Ovary (tissue), 9 donors: ENCODE measurements around the gene LRRTM4. TPM values are rescaled to one million over a fixed set of nuclear protein-coding genes. Genes with fewer than 3 reads are reported as not detected.

Experiments used
- DNase-seq, 5 donors: peaks; one replicate each; pipeline ENCODE4 v3.0.0-alpha.2; 2019 to 2020
- H3K27ac ChIP-seq, 2 donors: fragments of 200-600 bp; one replicate each; pipeline versions ENCODE4 v1.5.1 to v1.8.0; 2019 to 2022
- H3K27me3 ChIP-seq: fragments of 200-600 bp; one replicate; pipeline ENCODE4 v1.8.0; 2022
- H3K36me3 ChIP-seq: fragments of 200-600 bp; sonication (generic); one replicate; pipeline ENCODE4 v1.5.1; 2019
- H3K4me1 ChIP-seq: one replicate; pipeline ENCODE4 v1.8.1; 2013; ENCODE audit warnings: mild to moderate bottlenecking, moderate library complexity; ENCODE audit not compliant: insufficient read depth
- H3K4me3 ChIP-seq: fragments of 200-600 bp; sonication (generic); one replicate; pipeline ENCODE4 v1.5.1; 2017
- H3K9me3 ChIP-seq, 2 donors: fragments of 200-600 bp in 1 of 2; sonication (generic) in 1 of 2; one replicate each; pipeline versions ENCODE4 v1.5.1 to v1.8.1; 2013 to 2019; ENCODE audit warnings: mild to moderate bottlenecking in 1 of 2, moderate library complexity in 1 of 2
- CTCF ChIP-seq, 3 donors: fragments of 450-650 bp in 2 of 3; fragments of 200-600 bp in 1 of 3; IDR thresholded peaks; one replicate each; pipeline versions ENCODE4 v1.5.1 to v1.8.0; 2016 to 2022; ENCODE audit warnings: antibody characterized with exemption in 3 of 3, mild to moderate bottlenecking in 1 of 3
- EP300 ChIP-seq: sonication (generic); formaldehyde crosslinking; IDR thresholded peaks from one replicate; pipeline ENCODE4 v1.6.1; 2017; ENCODE audit warnings: antibody characterized with exemption
- POLR2A ChIP-seq: fragments of 450-650 bp; IDR thresholded peaks from one replicate; pipeline ENCODE4 v1.6.1; 2017; ENCODE audit warnings: antibody characterized with exemption, mild to moderate bottlenecking, moderate library complexity
- WGBS, 3 donors: extraction: QIAGEN DNeasy Blood & Tissue Kit in 1 of 3; methylation state at CpG; one replicate each; pipeline versions ENCODE4 v1.1.5 to v1.1.7; 2013 to 2017; 5-methylcytosine and 5-hydroxymethylcytosine counted together
- intact Hi-C, 4 donors: fragments of 100-400 bp; cut with DNase I; formaldehyde crosslinking; loops; one replicate each; pipeline versions ENCODE4 v1.11.0 to v1.15.1; 2022 to 2023
- polyA plus RNA-seq, 2 donors: library from polyadenylated mRNA; stranded (reverse); fragments of 200-250 nt in 1 of 2; fragments of 350-450 nt in 1 of 2; fragmentation: Illumina TruSeq in 1 of 2; extraction: RNeasy Lipid Tissue Mini Kit (QIAGEN cat#74804) in 1 of 2; gene quantifications; one replicate each; pipeline ENCODE4 v1.2.3, GENCODE V29; 2013 to 2014
- total RNA-seq, 7 donors: library from RNA; depleted of rRNA in 2 of 7; stranded (reverse); fragments of >200 nt in 2 of 7; fragmentation: NEBNext Ultra II Directional in 3 of 7; extraction: Animal tissue kit (Norgen Biotek cat#: 25700) in 3 of 7; gene quantifications; one replicate each; pipeline versions ENCODE4 v1.1.0 to v1.2.4, GENCODE V29; 2016 to 2023
- donor health status: DM: no; HTN: no; CAD: no; lungs with moderate emphysema.
- donor health status: DM: no; HTN: no; CAD: no.
- donor health status: Bipolar disorder and iron deficiency.
- donor health status: DM: yes; HTN: yes; CAD: no.
- donor health status: DM: no; HTN: no; CAD: no.
- donor health status: DM: yes; HTN: yes; CAD: no.

The LRRTM4 gene
- total and polyA plus RNA-seq, 9 donors = 0.01 to 2.2 (median 0.71) TPM; not detected in 2

- WGBS, 3 donors = 49 to 66% (median 53%) methylated on average over 1 of the region's 1 CpG
- intact Hi-C loops = no loop called here
- Histone ChIP-seq H3K27ac (no peak overlapping the region), H3K9me3 (no peaks in the 10 kb centered on the region), H3K27me3 (no peaks in the 10 kb centered on the region), H3K4me3 (no peak overlapping the region), H3K36me3 (no peaks in the 10 kb centered on the region), H3K4me1 (no peaks in the 10 kb centered on the region)
- DNase-seq = no peak
- TF ChIP-seq EP300 = no peak
- TF ChIP-seq POLR2A = no peak
- TF ChIP-seq CTCF (IDR thresholded peaks at IDR 0.05) = no peak
These were observed 651.6 kb downstream of the LRRTM4 start for GRCh38 chr2:76870581-76870980.

- Histone ChIP-seq H3K9me3 (no peaks in the 10 kb centered on the region), H3K27ac (no peak overlapping the region), H3K4me1 (no peaks in the 10 kb centered on the region), H3K4me3 (no peak overlapping the region), H3K27me3 (no peaks in the 10 kb centered on the region), H3K36me3 (no peaks in the 10 kb centered on the region)
- TF ChIP-seq CTCF (IDR thresholded peaks at IDR 0.05) (no peak), EP300 (no peak), POLR2A (no peak)
- 60 to 79% (median 72%) methylated on average over 1 of the region's 1 CpG for WGBS, 3 donors
- intact Hi-C loops = no loop called here
- DNase-seq = no peak
These were observed 652.2 kb downstream of the LRRTM4 start for GRCh38 chr2:76870011-76870410.

GRCh38 chr2:76867854-76868253 lies 654.3 kb downstream of the LRRTM4 start:
- no peak for DNase-seq
- intact Hi-C loops = no loop called here
- TF ChIP-seq CTCF (IDR thresholded peaks at IDR 0.05) (no peak), POLR2A (no peak), EP300 (no peak)
- Histone ChIP-seq H3K36me3 (no peaks in the 10 kb centered on the region), H3K27ac (no peak overlapping the region), H3K27me3 (no peaks in the 10 kb centered on the region), H3K4me3 (no peak overlapping the region), H3K9me3 (no peaks in the 10 kb centered on the region), H3K4me1 (no peaks in the 10 kb centered on the region)
- 26 to 31% (median 28%) methylated on average over 2 of the region's 2 CpGs for WGBS, 3 donors

GRCh38 chr2:76866464-76866863 lies 655.7 kb downstream of the LRRTM4 start:
- Histone ChIP-seq H3K4me1 (no peaks in the 10 kb centered on the region), H3K27me3 (no peaks in the 10 kb centered on the region), H3K4me3 (no peak overlapping the region), H3K36me3 (no peaks in the 10 kb centered on the region), H3K27ac (no peak overlapping the region), H3K9me3 (no peaks in the 10 kb centered on the region)
- WGBS, 3 donors = 76 to 91% (median 82%) methylated on average over 1 of the region's 1 CpG
- no peak for DNase-seq
- intact Hi-C loops = no loop called here
- TF ChIP-seq EP300 (no peak), CTCF (IDR thresholded peaks at IDR 0.05) (no peak), POLR2A (no peak)

- Histone ChIP-seq H3K27me3 (no peaks in the 10 kb centered on the region), H3K9me3 (no peaks in the 10 kb centered on the region), H3K27ac (no peak overlapping the region), H3K4me3 (no peak overlapping the region), H3K36me3 (no peaks in the 10 kb centered on the region), H3K4me1 (no peaks in the 10 kb centered on the region)
- TF ChIP-seq POLR2A (no peak), CTCF (IDR thresholded peaks at IDR 0.05) (no peak), EP300 (no peak)
- intact Hi-C loops = no loop called here
- DNase-seq = no peak
- WGBS, 3 donors = 67 to 74% (median 72%) methylated on average over 3 of the region's 3 CpGs
These were observed 659.3 kb downstream of the LRRTM4 start for GRCh38 chr2:76862901-76863300.
